Measurements from ENCODE around the gene ACKR2.
"Not testable (repeated sequence)": the region's sequence is repeated elsewhere in the genome, so short reads cannot be mapped to it uniquely, and the experiment has no call there.

Gene ACKR2

DNA sequence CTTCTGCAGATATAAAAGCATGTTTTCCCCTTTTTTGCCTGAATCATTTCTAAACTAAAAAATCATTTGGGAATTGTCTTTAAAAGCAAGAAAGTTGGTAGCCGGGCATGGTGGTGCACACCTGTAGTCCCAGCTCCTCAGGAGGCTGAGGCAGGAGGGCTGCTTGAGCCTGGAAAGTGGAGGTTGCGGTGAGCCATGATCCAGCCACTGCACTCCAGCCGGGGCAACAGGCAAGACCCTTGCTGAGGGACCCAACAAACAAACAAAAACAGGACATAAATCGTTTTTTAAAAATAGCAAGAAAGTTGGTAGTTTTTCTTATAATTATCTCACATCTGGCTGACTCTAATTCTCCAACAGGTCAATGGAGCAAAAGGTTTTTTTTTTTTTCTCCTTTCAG lies 7.5 kb upstream of the ACKR2 start:
- DNase-seq (ENCODE audit: low read depth): no peak

DNA sequence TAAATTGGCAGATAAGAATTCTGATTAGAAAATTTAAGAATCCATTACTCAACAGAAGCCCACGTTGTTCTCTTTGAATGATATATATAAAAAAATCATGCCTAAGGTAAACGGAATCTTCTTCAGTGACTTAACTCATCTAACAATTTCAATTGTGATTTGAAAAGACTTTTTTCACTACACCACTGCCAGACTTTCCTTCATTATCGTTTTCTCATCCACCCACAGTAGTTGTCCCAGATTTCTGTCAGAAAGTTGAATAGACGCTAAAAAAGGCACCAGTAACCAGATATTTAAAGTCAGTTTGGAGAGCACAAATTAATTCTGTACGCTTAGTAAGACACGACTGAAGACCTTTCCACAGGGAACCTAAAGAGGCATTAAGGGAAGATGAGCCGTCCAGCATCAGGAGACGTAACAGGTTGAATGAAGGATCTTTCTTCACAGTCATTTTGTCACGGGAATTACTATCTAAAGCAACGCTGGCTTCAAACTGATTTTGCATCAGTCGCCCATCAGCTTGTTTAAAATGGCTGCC lies 6.3 kb upstream of the ACKR2 start:
- no peak for DNase-seq (ENCODE audit: low read depth)

DNA sequence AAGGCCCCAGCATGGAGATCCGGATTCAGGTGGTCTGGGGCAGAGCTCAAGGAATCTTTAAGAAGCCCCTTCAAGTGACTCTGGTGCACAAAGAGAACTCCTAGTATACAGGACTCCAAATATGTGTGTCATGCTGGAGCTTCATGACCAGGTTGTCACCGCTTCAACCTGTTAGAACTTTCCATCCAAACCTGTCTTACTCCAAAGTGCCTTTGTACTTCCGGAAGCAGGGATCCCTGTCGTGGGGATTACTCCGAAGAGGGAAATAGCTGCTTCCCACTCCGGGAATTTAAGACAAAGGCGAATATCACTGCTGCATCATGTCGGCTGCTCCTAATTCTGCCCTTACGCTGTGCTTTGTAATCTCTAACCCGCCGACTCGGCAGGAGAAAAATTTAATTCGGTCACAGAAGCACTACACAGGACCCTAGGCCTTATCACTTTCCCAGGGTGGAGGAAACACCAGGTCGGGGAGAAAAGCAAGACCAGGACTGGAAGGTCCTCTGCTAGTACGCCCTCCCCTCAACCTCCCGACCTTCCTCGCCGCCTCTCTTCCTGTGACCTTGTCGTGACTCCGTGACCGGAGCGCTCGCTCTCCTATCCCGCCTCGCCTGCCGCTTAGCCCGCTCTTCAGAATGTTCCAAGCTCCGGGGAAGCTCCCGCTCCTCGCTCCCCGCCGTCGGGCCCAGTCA lies 5.7 kb upstream of the ACKR2 start:
- DNase-seq (ENCODE audit: low read depth): no peak

DNA sequence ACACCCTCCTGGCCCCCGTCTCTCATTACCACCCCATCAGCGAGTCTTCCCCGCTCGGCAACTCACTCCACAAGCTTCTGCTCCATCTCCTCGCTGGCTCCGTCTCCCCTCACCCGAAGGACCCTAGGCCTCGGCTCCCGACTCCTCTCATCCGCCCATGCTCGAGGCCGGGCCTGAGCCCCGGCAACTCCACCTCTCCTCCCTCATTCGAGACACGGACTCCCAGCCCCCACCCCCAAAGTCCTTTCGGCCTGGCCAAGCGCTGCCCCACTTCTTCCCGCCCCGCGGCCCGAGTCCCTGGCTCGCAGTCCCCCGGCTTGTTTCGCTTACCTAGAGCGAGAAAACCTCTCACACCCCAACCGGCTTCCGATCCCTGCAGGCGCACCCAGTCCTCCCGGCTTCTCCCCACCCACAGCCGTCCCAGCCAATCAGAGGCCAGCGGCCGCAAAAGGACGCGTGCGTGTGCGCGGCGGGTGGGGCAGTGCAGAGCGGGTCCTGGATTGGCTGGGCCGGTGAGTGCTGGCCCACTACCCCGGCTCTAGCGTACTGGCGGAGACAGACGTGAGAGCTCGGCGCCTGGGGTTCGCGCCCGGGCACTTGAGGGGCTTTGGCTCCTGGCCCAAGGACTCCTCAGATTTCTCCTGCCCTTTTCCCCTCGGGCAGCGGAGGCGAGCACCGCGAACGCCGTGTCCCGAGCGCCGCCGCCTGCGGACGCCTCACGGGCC lies 5.0 kb upstream of the ACKR2 start, which contains the start of gene HIGD1A:
TSS of gene HIGD1A (minus strand) at position 385 of the 725 bp plus-strand sequence. CDS start 10,237 bp downstream, outside the sequence.
- DNase-seq (ENCODE audit: low read depth): peak; percentile 79

DNA sequence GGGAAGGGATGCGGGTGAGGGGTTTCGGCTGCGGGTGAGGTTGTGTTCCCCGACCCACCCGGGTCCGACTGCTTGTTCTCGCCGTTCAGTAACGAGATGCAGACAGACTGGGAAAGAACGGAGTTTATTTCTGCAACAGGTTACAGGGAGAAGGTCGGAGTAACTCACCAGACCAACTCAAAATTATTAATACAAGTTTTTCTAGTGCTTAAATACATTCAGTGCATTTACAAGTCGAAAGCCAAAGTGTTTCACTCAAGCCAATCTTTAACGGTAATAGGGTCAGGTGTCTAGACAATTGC lies 4.5 kb upstream of the ACKR2 start:
- no peak for DNase-seq (ENCODE audit: low read depth)

DNA sequence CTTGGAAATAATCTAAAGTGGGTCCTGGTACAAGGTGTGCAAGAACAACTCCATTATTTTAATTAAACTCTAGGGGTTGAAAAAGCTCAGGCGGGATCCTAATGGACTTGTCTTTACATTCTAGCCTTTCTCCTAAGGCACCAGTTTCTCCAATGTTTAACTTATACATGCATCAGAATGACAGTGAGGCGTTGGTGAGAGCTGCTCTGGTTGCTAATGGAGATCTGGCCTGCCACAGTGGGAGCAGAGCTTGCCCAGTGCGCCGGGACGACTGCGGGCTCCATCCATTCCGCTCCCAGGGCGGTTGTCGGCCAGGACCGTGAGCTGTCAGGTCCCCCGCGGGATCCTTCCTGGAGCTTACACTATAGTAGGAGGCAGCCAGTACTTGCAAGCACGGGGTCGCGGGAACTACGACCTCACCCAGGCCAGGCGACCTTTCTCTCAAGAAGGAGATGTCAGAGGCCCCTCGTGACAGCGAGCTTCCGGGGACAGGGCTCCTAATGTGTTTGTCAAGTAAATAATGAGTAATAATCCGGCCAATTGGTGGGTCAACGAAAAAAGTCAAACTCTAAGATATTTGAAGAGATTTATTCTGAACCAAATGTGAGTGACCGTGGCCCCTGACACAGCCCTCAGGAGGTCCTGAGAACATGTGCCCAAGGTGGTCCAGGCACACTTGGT lies 4.0 kb upstream of the ACKR2 start:
- no peak for DNase-seq (ENCODE audit: low read depth)

DNA sequence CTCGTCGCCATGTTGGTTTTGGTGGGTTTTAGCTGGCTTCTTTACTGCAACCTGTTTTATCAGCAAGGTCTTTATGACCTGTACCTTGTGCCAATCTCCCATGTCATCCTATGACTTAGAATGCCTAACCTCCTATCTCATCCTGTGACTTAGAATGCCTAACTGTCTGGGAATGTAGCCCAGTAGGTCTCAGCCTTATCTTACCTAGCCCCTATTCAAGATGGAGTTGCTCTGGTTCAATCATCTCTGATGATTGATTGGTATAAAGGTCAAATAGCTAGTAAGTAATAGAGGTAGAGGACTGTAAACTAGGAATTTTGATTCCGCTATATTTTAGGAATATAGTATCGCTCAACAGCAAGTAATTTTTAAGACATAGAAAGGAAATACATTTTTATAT lies 1.3 kb upstream of the ACKR2 start:
- no peak for DNase-seq (ENCODE audit: low read depth)

DNA sequence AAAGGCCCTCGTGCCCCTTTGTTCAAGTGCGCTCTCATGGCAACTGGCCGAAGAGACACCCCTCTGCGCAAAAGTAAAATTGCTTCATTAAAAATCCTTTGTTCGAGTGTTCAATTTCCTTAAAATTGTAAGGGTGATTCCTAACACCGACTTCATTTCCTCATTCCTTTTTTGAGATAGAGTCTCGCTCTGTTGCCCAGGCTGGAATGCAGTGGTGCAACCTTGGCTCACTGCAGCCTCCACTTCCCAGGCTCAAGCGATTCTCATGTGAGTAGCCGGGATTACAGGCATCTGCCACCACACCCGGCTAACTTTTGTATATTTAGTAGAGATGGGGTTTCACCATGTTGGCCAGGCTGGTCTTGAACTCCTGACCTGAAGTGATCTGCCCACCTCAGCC lies 1.5 kb downstream of the ACKR2 start:
- not testable (repeated sequence) for DNase-seq (ENCODE audit: low read depth)

DNA sequence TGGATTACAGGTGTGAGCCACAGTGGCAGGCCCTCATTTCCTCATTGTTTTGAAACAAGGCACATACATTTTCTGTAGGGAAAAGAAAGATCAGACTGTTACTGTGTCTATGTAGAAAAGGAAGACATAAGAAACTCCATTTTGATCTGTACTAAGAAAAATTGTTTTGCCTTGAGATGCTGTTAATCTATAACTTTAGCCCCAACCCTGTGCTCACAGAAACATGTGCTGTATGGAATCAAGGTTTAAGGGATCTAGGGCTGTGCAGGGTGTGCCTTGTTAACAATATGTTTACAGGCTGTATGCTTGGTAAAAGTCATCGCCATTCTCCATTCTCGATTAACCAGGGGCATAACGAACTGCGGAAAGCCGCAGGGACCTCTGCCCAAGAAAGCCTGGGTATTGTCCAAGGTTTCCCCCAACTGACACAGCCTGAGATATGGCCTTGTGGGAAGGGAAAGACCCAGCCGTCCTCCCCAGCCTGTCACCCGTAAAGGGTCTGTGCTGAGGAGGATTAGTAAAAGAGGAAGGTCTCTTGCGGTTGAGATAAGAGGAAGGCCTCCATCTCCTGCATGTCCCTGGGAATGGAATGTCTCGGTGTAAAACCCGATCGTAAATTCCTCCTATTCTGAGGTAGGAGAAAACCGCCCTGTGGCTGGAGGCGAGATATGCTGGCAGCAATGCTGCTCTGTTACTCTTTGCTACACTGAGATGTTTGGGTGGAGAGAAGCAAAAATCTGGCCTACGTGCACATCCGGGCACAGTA lies 2.1 kb downstream of the ACKR2 start:
- DNase-seq (ENCODE audit: low read depth): not testable (repeated sequence)

DNA sequence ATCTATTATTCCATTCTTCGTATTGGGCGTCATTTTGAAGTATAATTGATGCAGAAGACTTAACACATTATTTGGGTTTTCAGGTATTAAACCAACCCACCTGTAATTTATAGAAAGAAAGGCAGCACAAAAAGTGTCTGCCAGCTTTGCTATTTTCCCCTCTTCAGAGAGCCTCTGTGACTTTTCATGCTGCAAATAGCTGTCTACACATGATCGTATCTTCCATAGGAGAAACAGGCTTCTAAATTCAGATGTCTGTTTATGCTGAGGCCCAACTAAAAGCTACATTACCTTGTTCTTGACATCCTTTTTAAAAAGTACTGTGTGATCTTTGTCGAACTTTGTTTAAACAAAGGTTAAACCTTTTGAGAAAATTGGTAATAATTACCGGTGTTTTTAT lies 5.0 kb downstream of the ACKR2 start:
- no peak for DNase-seq (ENCODE audit: low read depth)

DNA sequence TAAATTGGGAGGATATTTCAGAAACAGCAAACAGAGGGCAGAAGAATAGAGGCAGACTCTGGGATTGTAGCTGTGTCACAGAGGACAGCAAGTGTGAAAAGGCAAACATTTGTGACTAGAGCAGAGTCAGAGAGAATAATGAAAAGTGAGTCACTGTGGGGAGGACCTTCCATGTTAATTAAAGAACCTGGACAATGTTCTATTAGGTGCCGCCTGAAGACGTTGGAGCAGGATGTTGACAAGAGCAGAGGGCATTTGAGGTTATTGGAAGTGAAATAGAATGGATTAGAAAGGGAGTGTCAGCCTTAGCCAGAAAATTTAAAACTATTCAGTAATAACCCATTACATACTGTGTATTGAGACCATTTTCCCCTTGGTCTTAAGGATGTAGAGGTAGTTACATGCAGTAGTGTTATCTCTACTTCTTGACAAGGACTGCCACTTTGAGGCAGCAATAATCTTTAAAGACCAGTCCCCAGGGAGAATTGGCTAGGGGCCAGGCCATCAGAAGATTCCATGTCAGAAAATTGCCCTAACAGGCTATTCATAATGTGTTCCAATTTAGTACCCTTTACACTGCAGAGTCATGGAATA lies 5.8 kb downstream of the ACKR2 start:
- DNase-seq (ENCODE audit: low read depth): no peak

DNA sequence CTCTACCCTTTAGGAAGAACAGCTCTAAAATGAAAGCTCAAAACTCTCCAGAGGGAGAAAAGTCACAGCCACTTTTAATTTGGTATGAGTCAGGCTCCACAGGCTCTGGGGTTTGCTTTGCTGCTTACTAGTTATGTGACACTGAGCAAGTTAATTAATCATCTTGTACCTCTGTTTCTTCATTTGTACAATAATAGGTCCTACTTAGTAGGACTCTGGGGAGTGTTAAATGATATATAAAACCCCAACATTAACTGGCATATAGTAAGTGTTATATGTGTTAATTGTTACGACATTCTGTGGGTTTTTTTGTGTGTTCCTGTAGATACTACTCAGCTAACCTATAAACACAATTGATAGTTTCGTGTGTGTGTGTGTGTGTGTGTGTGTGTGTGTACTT lies 6.6 kb downstream of the ACKR2 start:
- no peak for DNase-seq (ENCODE audit: low read depth)

DNA sequence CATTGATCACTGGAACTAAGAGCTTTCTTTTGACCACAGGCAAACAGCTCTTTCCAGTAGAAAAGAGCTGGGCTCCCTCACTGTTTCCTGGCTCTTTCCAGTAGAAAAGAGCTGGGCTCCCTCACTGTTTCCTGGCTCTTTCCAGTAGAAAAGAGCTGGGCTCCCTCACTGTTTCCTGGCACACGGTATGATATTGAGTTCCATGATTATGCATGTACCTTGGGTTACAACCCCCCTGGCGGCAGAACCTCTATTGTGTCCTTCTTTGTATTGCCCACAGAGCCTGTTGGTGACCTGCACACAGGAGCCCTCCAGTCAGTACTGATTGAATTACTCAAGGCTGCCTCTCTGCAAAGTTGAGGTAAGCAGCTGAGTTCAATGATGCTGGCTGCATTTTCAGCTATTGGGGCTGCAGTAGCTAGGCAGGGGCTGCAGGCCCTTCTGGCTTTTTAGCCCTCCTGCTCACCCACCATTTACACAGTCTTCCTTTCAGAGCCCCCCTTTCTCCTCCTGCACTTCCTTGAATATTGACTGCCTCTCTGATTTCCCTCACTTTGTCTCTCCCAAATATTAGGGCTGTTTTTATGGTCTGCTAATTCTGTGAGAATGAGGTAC lies 10.2 kb downstream of the ACKR2 start:
- no peak for DNase-seq (ENCODE audit: low read depth)

DNA sequence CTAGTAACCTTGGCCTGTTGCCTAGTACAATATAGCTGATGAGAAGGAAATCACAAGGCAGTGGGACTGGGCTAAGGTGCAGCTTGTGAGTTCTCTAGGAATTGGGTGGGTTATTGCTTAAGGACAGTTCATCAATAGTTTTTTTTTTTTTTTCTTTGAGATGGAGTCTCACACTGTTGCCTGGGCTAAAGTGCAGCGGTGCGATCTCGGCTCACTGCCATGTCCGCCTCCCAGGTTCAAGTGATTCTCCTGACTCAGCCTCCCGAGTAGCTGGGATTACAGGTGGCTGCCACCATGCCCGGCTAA lies 11.5 kb downstream of the ACKR2 start:
- no peak for DNase-seq (ENCODE audit: low read depth)

DNA sequence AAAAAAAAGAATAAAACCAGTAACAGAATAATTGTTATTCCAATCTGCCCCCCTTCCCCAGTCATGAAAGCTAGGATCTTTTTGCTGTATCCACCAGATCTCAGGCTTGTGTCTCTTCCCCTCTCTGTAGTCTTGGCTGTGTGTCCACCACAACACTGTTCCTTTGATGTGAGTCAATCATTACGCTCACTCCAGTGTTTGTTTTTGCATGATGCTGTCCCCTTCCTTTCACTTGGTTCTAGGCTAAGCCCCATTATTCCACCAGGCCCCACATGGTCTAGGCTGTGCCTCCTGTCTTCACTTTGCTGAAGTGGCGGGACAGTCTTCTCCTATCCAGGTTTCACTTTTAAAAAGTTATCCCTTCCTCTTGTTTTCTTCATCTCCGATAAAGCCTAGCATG lies 13.6 kb downstream of the ACKR2 start:
- no peak for DNase-seq (ENCODE audit: low read depth)

DNA sequence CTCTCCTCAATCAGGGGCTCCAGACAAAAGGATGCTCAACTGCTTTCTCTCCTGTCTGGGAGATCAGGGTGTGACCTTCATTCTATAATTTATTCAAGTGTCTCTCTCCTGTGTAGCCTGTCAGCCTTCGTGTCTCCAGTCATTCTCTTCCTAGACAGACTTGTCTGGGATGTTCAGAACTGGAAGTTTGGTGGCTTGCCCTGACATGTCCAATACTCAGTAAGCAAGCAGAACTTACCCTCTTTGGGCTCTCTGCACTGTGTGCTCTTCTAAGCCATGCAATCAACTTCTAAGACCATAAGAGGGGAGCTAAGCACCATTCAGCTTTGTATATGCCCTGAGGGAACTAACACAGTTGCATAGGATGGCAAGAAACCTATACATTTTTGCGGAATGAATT lies 14.1 kb downstream of the ACKR2 start:
- DNase-seq (ENCODE audit: low read depth): no peak

DNA sequence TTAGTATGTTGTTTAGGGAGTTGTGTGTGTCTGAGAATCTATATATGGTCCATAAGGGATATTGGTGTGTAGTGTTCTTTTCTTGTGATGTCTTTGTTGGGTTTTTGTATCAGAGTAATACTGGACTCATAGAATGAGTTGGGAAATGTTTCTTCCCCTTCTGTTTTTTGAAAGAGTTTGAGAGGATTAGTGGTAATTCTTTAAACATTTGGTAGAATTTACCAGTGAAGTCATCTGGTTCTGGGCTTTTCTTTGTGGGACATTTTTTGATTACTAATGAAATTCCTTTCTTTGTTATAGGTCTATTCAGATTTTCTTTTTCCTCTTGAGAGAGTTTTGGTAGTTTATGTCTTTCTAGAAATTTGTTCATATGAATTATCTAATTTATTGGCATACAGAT lies 16.9 kb downstream of the ACKR2 start:
- DNase-seq (ENCODE audit: low read depth): no peak

DNA sequence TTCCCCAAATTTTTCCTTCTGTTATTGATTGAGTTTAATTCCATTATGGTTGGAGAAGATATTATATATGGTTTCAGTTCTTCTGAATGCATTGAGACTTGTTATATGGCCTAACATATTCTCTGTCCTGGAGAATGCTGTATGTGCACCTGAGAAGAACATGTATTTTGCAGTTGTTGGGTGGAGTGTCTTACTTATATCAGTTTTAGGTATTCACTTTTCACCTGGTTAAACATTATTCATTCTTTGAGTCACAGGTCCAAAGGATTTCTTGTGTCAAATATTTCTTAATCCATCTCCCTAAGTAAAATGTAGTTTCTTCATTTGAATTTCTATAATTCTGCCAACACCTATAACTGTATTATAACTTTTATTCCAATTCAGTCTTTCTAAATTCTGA lies 17.8 kb downstream of the ACKR2 start:
- no peak for DNase-seq (ENCODE audit: low read depth)

DNA sequence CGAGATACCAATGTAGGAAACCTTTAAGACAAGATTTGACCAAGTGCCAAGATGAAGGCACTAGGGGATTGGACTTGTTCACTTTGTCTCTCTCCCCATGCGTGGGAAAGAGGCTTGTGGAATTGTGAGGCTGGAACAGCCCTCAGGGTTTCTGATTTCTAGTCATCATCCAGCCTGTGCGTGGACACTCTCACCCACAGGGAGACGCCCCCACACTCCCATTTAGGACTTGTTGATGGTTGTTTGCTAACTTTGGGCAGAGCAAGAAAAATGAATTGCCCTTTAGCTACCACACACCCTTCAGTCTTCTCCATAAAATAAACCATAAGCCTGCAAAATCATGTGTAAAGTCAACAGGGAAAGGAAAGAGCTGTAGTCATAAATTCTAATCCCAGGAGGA lies 18.4 kb downstream of the ACKR2 start:
- DNase-seq (ENCODE audit: low read depth): no peak

DNA sequence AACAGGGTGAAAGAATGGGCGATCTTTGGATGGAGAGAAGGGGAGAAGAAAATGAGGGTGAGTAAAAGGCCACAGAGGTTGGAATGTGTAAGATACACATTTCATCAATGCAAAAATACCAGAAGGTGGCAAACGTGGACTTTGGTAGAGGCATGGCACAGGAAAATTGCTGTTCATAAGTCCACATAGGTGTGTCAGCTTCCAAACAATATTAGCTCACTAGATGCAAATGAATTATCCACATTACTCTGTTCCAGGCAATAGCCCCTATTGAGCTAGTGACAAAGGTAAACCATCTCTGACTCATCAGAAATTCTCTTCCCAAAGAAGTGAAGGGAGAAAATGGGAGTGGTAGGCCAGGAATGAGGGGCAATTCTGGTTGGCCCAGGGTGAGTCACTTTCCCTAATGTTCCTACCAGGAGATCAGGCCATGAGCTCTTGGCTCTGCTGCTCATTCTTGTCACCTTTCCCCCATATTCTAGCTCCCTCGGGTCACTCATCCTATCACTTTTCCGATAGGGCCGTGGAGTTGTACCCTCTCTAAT lies 19.9 kb downstream of the ACKR2 start:
- no peak for DNase-seq (ENCODE audit: low read depth)

DNA sequence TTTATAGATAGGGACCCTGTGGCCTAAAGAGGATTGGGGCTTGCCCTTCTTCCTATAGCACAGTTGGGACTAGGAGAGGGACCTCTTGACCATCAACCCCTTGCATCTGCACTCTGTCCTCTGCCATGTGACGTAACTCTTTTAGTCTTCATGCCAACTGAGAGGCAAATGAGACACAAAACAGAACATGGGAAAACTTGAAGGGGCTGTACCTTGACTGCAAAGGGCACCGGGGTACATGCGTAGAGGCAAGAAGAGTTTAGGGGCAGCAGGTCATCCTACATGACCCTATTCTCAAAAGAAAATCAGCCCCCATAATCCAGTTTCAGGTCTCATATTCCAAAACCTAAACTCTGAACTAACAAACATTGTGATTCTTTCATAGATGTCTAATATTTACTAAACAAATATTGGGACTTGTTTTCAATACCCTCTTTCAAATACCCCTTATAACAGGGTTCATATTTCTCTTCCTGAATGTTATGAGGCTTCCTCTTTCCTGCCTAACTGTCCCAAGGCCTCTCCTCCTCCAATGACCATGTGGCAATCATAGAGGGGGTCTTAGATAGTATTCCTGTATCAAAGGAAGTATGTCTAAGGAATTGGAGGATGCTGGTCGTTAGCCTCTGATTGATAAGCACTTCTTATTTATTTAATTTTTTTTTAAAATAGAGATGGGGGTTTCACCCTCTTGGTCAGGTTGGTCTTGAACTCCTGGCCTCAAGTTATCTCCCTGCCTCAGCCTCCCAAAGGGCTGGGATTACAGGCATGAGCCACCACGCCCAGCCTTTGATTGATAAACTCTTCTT lies 20.6 kb downstream of the ACKR2 start:
- no peak for DNase-seq (ENCODE audit: low read depth)

Measured in HS-27A (cell line).